ENCODE measurements around the gene CDC27. TPM values are rescaled to one million over a fixed set of nuclear protein-coding genes. Genes with fewer than 3 reads are reported as not detected.

The CDC27 gene
- polyA plus RNA-seq, 1 donor (not counting 4 experiments of a cell fraction or from before 2014, with no cell fraction given): 95.6 TPM

DNA sequence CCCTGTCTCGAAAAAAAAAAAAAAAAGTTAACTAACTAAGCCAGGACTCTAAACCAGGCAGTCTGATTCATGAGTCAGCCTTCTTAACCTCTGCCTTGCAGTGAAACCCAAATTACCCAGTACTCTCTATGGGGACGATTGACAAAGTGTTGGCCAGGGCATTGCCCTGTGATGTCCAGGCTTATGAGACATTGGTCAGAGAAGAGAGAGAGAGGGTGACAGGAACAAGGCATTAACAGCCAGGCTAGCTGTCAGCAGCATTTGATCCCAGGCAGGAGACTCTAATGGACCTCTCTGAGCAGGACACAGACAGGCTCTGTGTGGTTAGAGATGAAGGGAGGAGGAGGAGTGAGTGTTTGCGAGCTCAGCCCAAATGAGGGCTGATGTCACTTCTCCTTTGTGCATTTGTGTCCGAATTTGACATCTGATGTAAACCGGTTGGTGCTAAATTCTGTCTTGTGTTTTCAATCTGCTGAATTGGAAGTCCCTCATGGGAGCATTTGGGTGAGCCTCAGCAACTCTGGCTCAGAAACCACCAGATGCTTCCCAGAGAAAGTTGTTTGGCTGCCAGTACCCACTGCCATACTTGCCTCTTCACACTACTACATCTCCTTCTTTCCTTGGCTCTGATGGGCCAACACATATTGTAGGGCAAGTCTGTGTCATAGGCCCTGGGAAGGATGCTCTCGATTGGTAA, 15.8 kb upstream of the CDC27 start:
- no peaks in the 10 kb centered on the region for H3K27me3 ChIP-seq (ENCODE audit: control insufficient read depth, extremely low read depth, insufficient read depth, low read length)
- H3K36me3 ChIP-seq (ENCODE audit: control insufficient read depth in 2 of 2, extremely low read depth in 1 of 2, insufficient read depth in 2 of 2, low read length in 2 of 2): no peaks in the 10 kb centered on the region
- dilution Hi-C loops (cut with MboI; ENCODE audit: extremely low pct_ligation_motif_present, low sequenced_read_pairs): no loop called here
- no peak overlapping the region for H3K9ac ChIP-seq (ENCODE audit: control insufficient read depth, extremely low read depth, insufficient read depth, low read length)
- FAIRE-seq (no peak), DNase-seq (ENCODE audit: low read depth, low spot score) (no peak)
- no peaks in the 10 kb centered on the region for H3K9me3 ChIP-seq (ENCODE audit: control insufficient read depth, low read depth, low read length)
- H3K27ac ChIP-seq (ENCODE audit: control insufficient read depth, insufficient read depth, low read length): no peak overlapping the region
- TF ChIP-seq EZH2 (IDR thresholded peaks at IDR 0.05; ENCODE audit: low read length): no peak
- TF ChIP-seq, protein P1, sequence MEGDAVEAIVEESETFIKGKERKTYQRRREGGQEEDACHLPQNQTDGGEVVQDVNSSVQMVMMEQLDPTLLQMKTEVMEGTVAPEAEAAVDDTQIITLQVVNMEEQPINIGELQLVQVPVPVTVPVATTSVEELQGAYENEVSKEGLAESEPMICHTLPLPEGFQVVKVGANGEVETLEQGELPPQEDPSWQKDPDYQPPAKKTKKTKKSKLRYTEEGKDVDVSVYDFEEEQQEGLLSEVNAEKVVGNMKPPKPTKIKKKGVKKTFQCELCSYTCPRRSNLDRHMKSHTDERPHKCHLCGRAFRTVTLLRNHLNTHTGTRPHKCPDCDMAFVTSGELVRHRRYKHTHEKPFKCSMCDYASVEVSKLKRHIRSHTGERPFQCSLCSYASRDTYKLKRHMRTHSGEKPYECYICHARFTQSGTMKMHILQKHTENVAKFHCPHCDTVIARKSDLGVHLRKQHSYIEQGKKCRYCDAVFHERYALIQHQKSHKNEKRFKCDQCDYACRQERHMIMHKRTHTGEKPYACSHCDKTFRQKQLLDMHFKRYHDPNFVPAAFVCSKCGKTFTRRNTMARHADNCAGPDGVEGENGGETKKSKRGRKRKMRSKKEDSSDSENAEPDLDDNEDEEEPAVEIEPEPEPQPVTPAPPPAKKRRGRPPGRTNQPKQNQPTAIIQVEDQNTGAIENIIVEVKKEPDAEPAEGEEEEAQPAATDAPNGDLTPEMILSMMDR (optimal IDR thresholded peaks at IDR 0.05 in 1 of 3, IDR thresholded peaks at IDR 0.05 in 1 of 3, conservative IDR thresholded peaks at IDR 0.05 in 1 of 3; ENCODE audit: extremely low read depth in 1 of 3, insufficient read depth in 2 of 3, low read length in 3 of 3): no peak
- H2AFZ ChIP-seq (ENCODE audit: control insufficient read depth, low read length): peak overlapping the region; percentile 82
- H3K79me2 ChIP-seq (ENCODE audit: control insufficient read depth, insufficient read depth, low read length): no peaks in the 10 kb centered on the region
- no peaks in the 10 kb centered on the region for H4K20me1 ChIP-seq (ENCODE audit: control insufficient read depth, extremely low read depth, insufficient read depth, low read length)
- peaks cover 11% of the 10 kb centered on the region for H3K4me1 ChIP-seq (ENCODE audit: control insufficient read depth, extremely low read depth, insufficient read depth, low read length)
- H3K4me3 ChIP-seq (ENCODE audit: control insufficient read depth in 2 of 3, extremely low read depth in 1 of 3, insufficient read depth in 2 of 3, low read depth in 1 of 3, low read length in 3 of 3): peak overlapping the region in 1 of 3 experiments; percentile 35
- H3K4me2 ChIP-seq (ENCODE audit: control insufficient read depth, extremely low read depth, insufficient read depth, low read depth, low read length): peak overlapping the region; percentile 67
- no peaks in the 10 kb centered on the region for H3K9me1 ChIP-seq (ENCODE audit: control insufficient read depth, extremely low read depth, insufficient read depth, low read length)

DNA sequence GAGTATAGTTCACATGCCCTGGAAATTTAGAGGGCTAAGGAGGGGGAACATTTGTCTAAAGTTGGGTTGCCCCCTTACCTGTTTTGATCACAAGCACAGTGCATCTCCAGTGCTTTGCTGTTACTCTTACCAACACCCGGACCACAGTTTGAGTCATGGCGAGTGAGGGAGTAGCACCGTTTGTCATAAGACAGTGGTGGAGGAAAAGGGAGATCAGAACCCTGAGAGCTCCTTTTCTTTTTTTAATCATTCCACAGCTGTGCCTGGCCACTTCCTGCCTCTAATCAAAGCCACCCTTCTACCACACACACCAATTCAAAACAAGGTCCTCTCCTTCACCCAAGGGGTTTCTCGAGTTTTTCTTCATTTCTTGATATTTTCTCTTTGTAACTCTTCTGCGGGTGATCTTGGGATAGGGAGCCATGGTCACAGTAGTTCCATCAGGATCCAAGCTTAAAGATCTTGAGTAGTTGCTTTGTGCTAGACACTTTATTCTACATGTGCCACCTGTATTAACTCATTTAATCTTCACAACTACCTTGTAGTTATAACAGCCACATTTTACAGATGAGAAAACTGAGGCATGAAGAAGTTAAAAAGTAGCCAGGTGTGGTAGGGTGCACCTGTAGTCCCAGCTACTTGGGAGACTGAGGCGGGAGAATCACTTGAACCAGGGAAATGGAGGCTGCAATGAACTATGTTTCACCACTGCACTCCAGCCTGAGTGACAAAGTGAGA, 15.1 kb upstream of the CDC27 start:
- no peak overlapping the region for H3K27ac ChIP-seq (ENCODE audit: control insufficient read depth, insufficient read depth, low read length)
- FAIRE-seq (no peak), DNase-seq (ENCODE audit: low read depth, low spot score) (no peak)
- dilution Hi-C loops (cut with MboI; ENCODE audit: extremely low pct_ligation_motif_present, low sequenced_read_pairs): no loop called here
- H3K27me3 ChIP-seq (ENCODE audit: control insufficient read depth, extremely low read depth, insufficient read depth, low read length): no peaks in the 10 kb centered on the region
- no peaks in the 10 kb centered on the region for H4K20me1 ChIP-seq (ENCODE audit: control insufficient read depth, extremely low read depth, insufficient read depth, low read length)
- H3K4me2 ChIP-seq (ENCODE audit: control insufficient read depth, extremely low read depth, insufficient read depth, low read depth, low read length): no peak overlapping the region
- no peak for TF ChIP-seq EZH2 (IDR thresholded peaks at IDR 0.05; ENCODE audit: low read length)
- TF ChIP-seq, protein P1 (optimal IDR thresholded peaks at IDR 0.05 in 1 of 3, IDR thresholded peaks at IDR 0.05 in 1 of 3, conservative IDR thresholded peaks at IDR 0.05 in 1 of 3; ENCODE audit: extremely low read depth in 1 of 3, insufficient read depth in 2 of 3, low read length in 3 of 3): no peak
- H2AFZ ChIP-seq (ENCODE audit: control insufficient read depth, low read length): no peak overlapping the region
- H3K4me3 ChIP-seq (ENCODE audit: control insufficient read depth in 2 of 3, extremely low read depth in 1 of 3, insufficient read depth in 2 of 3, low read depth in 1 of 3, low read length in 3 of 3): no peak overlapping the region
- no peak overlapping the region for H3K9ac ChIP-seq (ENCODE audit: control insufficient read depth, extremely low read depth, insufficient read depth, low read length)
- no peaks in the 10 kb centered on the region for H3K36me3 ChIP-seq (ENCODE audit: control insufficient read depth in 2 of 2, extremely low read depth in 1 of 2, insufficient read depth in 2 of 2, low read length in 2 of 2)
- H3K4me1 ChIP-seq (ENCODE audit: control insufficient read depth, extremely low read depth, insufficient read depth, low read length): peaks cover 11% of the 10 kb centered on the region
- H3K79me2 ChIP-seq (ENCODE audit: control insufficient read depth, insufficient read depth, low read length): no peaks in the 10 kb centered on the region
- H3K9me1 ChIP-seq (ENCODE audit: control insufficient read depth, extremely low read depth, insufficient read depth, low read length): no peaks in the 10 kb centered on the region
- H3K9me3 ChIP-seq (ENCODE audit: control insufficient read depth, low read depth, low read length): no peaks in the 10 kb centered on the region

Data from keratinocyte (primary cell).